Loucy (cell line): ENCODE results near the gene IL7R.

Experiments
- H2AFZ ChIP-seq: fragments of 200-600 bp; sonication (generic); 2 replicates; pipeline ENCODE4 v1.6.0; 2016; ENCODE audit warnings: antibody characterized with exemption, mild to moderate bottlenecking, low read length, moderate library complexity
- H3F3A ChIP-seq: fragments of 200-600 bp; 2 replicates; pipeline ENCODE4 v1.6.0; 2016; ENCODE audit warnings: antibody characterized with exemption, low read depth, mild to moderate bottlenecking
- H3K27me3 ChIP-seq: fragments of 200-600 bp; sonication (generic); 2 replicates; pipeline ENCODE4 v1.6.1; 2014; ENCODE audit warnings: low read length, mild to moderate bottlenecking; ENCODE audit not compliant: insufficient read depth, poor library complexity, severe bottlenecking
- H3K36me3 ChIP-seq: fragments of 200-600 bp; sonication (generic); 2 replicates; pipeline ENCODE4 v1.6.1; 2016; ENCODE audit warnings: low read length; ENCODE audit not compliant: insufficient read depth
- H3K4me1 ChIP-seq: fragments of 200-600 bp; sonication (generic); 2 replicates; pipeline ENCODE4 v1.5.1; 2014; ENCODE audit warnings: low read length, mild to moderate bottlenecking; ENCODE audit not compliant: insufficient read depth, poor library complexity, severe bottlenecking
- H3K4me2 ChIP-seq: fragments of 200-600 bp; sonication (generic); 2 replicates; pipeline ENCODE4 v1.6.0; 2014; ENCODE audit warnings: antibody characterized with exemption, low read length, low read depth, mild to moderate bottlenecking; ENCODE audit not compliant: poor library complexity, severe bottlenecking
- H3K4me3 ChIP-seq: fragments of 200-600 bp; sonication (generic); 2 replicates; pipeline ENCODE4 v1.5.1; 2014; ENCODE audit warnings: low read length, mild to moderate bottlenecking, mixed read lengths; ENCODE audit not compliant: poor library complexity, severe bottlenecking
- H3K79me2 ChIP-seq: fragments of 200-600 bp; sonication (generic); 2 replicates; pipeline ENCODE4 v1.6.1; 2014; ENCODE audit warnings: low read length; ENCODE audit not compliant: insufficient read depth
- H3K9ac ChIP-seq: fragments of 200-600 bp; sonication (generic); 2 replicates; pipeline ENCODE4 v1.6.0; 2014; ENCODE audit warnings: mild to moderate bottlenecking, low read depth, low read length, moderate library complexity; ENCODE audit not compliant: poor library complexity, severe bottlenecking
- H3K9me2 ChIP-seq: fragments of 200-600 bp; sonication (generic); replicated peaks from 2 replicates; pipeline ENCODE4 v1.6.1; 2016; ENCODE audit warnings: low read depth, low read length, mixed read lengths
- H3K9me3 ChIP-seq: fragments of 200-600 bp; sonication (generic); 2 replicates; pipeline ENCODE4 v1.6.1; 2014; ENCODE audit warnings: mild to moderate bottlenecking, antibody characterized with exemption, low read length, low read depth; ENCODE audit not compliant: insufficient read depth
- H4K20me1 ChIP-seq: fragments of 200-600 bp; sonication (generic); 2 replicates; pipeline ENCODE4 v1.6.0; 2014; ENCODE audit warnings: antibody characterized with exemption, low read length, mild to moderate bottlenecking; ENCODE audit not compliant: insufficient read depth, poor library complexity, severe bottlenecking
- CTCF ChIP-seq: fragments of 200-600 bp; sonication (generic); conservative IDR thresholded peaks from 2 replicates; pipeline ENCODE4 v1.5.1; 2014; ENCODE audit warnings: mild to moderate bottlenecking, antibody characterized with exemption, low read length
- EZH2phosphoT487 ChIP-seq: fragments of 200-600 bp; IDR thresholded peaks from 2 replicates; pipeline ENCODE4 v1.6.1; 2018; ENCODE audit warnings: antibody characterized with exemption, mild to moderate bottlenecking, moderate library complexity, borderline replicate concordance

The IL7R gene

GRCh38 chr5:35924122-35924949, 67.6 kb downstream of the IL7R start:
- H3K27me3 ChIP-seq = no peaks in the 10 kb centered on the region
- H3K79me2 ChIP-seq = no peaks in the 10 kb centered on the region
- no peak overlapping the region for H3K9ac ChIP-seq
- H3K4me3 ChIP-seq = peak overlapping the region; percentile 62
- H3K9me3 ChIP-seq = no peaks in the 10 kb centered on the region
- no peaks in the 10 kb centered on the region for H3F3A ChIP-seq
- peak overlapping the region; percentile 71 for H3K4me2 ChIP-seq
- peaks cover 12% of the 10 kb centered on the region for H3K4me1 ChIP-seq
- TF ChIP-seq EZH2phosphoT487 = no peak
- TF ChIP-seq CTCF = no peak
- no peaks in the 10 kb centered on the region for H3K36me3 ChIP-seq
- H2AFZ ChIP-seq = peak overlapping the region; percentile 91
- no peaks in the 10 kb centered on the region for H4K20me1 ChIP-seq
- H3K9me2 ChIP-seq = no peaks in the 10 kb centered on the region

- Histone ChIP-seq H2AFZ (peak overlapping the region; percentile 91), H3K9me3 (no peaks in the 10 kb centered on the region), H4K20me1 (no peaks in the 10 kb centered on the region), H3K79me2 (no peaks in the 10 kb centered on the region), H3K4me2 (peak overlapping the region; percentile 71), H3K9me2 (no peaks in the 10 kb centered on the region), H3K36me3 (no peaks in the 10 kb centered on the region), H3K9ac (no peak overlapping the region), H3K4me3 (peak overlapping the region; percentile 62), H3F3A (no peaks in the 10 kb centered on the region), H3K27me3 (no peaks in the 10 kb centered on the region), H3K4me1 (peaks cover 12% of the 10 kb centered on the region)
- TF ChIP-seq CTCF (peak; percentile 88), EZH2phosphoT487 (no peak)
Measured at GRCh38 chr5:35924950-35925722, 68.4 kb downstream of the IL7R start.

- H3K9me2 ChIP-seq = no peaks in the 10 kb centered on the region
- no peaks in the 10 kb centered on the region for H4K20me1 ChIP-seq
- H3K79me2 ChIP-seq = no peaks in the 10 kb centered on the region
- H3F3A ChIP-seq = no peaks in the 10 kb centered on the region
- H3K4me3 ChIP-seq = no peak overlapping the region
- no peaks in the 10 kb centered on the region for H3K36me3 ChIP-seq
- H3K27me3 ChIP-seq = no peaks in the 10 kb centered on the region
- H3K4me1 ChIP-seq = peaks cover 12% of the 10 kb centered on the region
- H3K9ac ChIP-seq = no peak overlapping the region
- TF ChIP-seq CTCF (peak; percentile 91), EZH2phosphoT487 (no peak)
- no peaks in the 10 kb centered on the region for H3K9me3 ChIP-seq
- 0 out of 2 replicates have a peak overlapping the region, but pooled peaks have one; percentile 31 for H2AFZ ChIP-seq
- peak overlapping the region; percentile 42 for H3K4me2 ChIP-seq
Measured at GRCh38 chr5:35926389-35927051, 69.8 kb downstream of the IL7R start.
